H4 (cell line): Measurements from ENCODE around the gene LCAT. TPM values are rescaled to one million over a fixed set of nuclear protein-coding genes. Genes with fewer than 3 reads are reported as not detected.
"Not testable (repeated sequence)": the region's sequence is repeated elsewhere in the genome, so short reads cannot be mapped to it uniquely, and the experiment has no call there.

ENCODE experiments used
- DNase-seq: peaks from one replicate; pipeline ENCODE4 v3.0.0-alpha.2; 2015; ENCODE audit warnings: low spot score
- total RNA-seq: library from RNA; depleted of rRNA; stranded (reverse); fragments of >200 nt; shearing (Covaris generic); gene quantifications from 2 replicates; pipeline ENCODE4 v1.2.3, GENCODE V29; 2014

Gene LCAT
- total RNA-seq, 1 experiment from 2014 or later, result 1.1 TPM

DNA sequence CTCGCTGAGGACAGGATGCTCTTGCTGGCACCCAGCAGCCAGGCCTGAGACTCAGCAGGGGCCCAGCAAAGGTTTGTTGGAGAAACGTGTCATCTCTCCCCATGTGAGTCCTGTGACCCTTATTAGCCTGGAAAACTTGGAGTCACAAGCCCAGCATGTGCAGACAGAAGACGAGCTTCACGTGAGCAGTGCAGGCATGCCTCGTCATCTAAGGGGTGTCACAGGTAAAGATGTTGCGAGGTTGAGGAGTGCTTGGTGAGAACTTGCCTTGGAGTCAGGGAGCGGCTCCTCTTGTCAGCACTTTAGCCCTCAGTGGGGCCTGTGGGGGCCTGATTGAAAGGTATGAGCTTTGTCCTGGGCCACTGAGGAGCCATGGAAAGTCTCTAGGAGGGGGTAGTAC is 10.1 kb downstream of the LCAT start:
- DNase-seq, result no peak

DNA sequence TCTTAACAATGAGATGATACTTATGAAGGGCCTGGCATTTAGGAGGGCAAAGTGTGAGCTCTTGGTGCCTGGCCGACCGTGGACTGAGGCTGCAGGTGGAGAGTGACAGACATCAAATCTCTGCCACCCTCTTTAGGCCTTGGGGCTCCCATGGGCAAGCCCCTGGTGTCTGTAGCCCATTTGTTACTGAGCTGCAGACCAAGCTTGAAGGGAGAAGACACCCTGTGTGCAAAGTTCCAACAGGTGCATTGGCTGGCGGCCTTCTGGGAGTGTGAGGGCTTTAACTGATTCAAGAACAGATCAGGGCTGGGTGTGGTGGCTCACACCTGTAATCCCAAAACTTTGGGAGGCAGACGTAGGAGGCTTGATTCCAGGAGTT is 11.5 kb downstream of the LCAT start:
- no peak for DNase-seq

DNA sequence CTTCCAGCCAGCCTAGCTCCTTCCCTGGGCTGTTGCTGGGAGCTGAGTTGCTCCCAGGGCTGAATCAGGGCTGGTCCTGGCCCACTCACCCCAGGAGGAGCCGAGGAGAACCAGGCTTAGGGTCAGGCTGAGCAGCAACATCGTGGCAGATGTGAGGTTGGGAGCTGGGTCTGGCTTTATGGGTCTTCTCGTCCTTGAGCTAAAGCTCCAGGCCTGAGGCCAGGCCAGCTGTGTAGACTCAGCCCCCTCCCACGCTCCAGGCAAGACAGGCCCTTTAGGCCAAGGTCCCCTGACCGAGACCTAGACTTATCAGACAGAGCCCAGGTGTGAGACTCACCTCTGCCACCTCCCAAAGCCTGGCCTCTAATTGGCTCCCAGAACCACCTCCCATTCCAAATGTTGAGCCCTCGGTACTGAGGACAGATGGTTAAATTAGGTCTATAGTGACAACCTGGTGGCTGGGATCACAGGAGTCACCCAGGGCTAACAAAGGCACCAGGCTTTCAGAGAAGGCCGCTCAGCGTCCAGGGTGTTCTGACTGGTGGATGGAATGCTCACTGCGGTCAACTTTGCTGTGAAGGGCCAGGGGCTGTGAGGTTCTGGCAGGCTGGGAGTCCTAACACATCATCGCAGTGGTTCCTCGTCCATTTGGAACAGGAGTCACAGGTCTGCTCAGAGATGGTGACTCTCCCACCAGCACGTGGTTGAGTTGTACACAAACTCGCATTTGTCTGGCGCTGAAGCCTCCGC is 12.0 kb downstream of the LCAT start, which contains the start of gene CTRL:
CTRL (minus strand) TSS at position 151 of the 750 bp plus-strand sequence; CDS start at position 141, 10 bp downstream.
- DNase-seq, result no peak

DNA sequence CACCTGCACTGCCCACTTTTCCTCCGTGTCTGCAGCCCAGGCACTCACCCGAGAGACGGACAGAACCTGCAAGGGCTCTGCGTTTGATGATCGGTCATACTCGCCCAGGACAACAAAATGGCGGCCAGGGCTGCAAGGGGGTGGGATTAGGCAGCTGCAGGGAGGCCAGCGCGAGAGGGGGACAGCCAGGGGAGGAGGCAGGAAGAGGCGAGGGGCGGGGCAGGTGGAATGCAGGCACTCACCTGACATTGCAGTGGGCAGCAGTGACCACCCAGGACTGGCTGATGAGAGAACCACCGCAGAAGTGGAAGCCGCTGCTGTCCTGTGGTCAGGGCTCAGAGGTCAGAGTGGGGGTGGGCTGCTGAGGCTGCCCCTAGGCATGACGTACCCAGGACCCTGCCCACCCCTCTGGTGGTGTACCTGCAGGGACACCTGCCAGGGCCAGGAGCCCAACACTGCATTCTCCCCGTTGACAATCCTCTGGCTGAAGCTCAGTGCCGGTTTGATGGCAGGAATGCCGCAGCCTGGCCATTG is 13.2 kb downstream of the LCAT start:
- no peak for DNase-seq

DNA sequence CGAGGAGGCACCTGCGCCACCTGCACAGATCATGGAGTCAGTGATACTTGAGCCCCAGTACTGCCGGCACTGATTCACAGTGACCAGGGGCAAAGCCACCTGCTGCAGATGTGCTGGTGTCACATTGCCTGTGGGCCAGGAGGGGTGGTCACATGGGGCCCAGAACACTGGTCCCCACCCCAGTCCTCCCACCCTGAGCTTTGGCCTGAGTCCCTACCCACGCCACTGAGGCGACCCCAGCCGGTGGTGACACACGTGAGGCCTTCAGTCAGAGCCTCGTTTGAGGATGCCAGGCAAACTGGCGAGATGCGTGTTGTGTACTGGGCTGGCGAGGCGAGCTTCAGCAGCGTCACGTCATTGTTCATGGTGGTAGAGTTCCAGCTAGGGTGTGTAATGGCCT is 13.7 kb downstream of the LCAT start:
- DNase-seq, result no peak

DNA sequence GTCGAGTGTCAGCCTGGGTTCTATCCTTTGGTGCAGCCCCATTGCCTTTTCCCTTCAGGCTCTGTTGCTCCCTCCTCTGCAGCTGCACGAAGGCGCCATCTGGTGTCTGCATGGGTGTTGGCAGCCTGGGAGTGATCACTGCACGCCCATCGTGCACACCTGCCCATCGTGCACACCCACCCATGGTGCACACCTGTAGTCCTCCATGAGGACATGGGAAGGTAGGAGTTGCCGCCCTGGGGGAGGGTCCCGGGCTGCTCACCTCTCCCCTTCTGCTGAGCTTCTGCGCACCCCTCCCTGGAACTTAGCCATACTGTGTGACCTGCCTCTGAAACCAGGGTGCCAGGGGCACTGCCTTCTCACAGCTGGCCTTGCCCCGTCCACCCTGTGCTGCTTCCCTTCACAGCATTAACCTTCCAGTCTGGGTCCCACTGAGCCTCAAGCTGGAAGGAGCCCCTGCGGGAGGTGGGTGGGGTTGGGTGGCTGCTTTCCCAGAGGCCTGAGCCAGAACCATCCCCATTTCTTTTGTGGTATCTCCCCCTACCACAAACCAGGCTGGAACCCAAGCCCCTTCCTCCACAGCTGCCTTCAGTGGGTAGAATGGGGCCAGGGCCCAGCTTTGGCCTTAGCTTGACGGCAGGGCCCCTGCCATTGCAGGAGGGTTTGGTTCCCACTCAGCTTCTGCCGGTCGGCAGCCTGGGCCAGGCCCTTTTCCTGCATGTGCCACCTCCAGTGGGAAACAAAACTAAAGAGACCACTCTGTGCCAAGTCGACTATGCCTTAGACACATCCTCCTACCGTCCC is 15.2 kb downstream of the LCAT start:
- DNase-seq, result peak; percentile 63

DNA sequence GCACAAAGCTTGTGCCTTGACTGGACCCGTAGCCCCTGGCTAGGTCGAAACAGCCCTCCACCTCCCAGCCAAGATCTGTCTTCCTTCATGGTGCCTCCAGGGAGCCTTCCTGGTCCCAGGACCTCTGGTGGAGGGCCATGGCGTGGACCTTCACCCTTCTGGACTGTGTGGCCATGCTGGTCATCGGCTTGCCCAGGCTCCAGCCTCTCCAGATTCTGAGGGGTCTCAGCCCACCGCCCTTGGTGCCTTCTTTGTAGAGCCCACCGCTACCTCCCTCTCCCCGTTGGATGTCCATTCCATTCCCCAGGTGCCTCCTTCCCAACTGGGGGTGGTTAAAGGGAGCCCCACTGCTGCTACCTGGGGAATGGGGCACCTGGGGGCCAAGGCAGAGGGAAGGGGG is 15.8 kb downstream of the LCAT start:
- no peak for DNase-seq

DNA sequence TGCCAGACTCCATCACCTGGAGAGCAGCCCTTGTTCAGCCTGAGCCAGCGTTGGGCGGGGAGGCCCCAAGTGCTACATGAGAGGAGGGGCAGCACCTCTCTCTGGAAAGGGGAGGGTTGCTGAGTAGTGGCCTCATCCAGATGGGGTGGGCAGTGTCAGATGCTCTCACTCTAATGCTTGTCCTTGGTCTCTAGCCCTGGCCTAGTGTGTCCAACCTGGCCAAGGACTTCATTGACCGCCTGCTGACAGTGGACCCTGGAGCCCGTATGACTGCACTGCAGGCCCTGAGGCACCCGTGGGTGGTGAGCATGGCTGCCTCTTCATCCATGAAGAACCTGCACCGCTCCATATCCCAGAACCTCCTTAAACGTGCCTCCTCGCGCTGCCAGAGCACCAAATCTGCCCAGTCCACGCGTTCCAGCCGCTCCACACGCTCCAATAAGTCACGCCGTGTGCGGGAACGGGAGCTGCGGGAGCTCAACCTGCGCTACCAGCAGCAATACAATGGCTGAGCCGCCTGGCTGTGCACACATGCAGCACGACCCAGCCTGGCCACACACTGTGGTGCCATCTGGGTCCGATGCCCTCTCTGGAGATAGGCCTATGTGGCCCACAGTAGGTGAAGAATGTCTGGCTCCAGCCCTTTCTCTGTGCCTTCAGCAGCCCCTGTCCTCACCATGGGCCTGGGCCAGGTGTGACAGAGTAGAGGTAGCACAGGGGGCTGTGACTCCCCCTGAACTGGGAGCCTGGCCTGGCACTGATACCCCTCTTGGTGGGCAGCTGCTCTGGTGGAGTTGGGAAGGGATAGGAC is 16.6 kb downstream of the LCAT start:
- no peak for DNase-seq

DNA sequence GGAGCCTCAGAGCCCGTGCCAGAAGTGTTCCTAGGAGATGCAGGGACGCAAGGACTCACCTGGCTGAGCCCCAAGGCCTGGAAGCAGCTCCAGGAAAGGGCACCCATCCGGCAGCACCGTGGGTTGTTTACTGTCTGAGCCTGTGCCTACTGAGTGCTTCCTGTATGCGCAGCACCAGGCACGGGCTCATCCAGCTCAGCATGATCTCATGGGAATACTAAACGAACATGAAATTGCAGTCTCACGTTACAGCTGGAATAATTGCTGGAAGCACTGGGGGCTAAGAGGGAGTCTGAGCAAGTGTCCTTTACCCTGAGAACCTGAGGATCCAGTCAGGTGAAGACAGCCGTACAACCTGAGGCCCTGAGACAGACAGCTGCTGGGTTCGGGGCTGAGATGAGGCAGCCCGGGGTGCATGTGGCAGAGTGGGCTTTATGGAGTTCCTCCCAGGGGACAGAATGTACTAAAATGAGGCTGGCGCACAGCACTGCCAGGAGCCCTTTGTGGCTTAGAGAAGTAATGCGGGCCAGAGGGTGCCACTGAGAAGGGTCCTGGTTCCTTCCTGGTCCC is 17.7 kb downstream of the LCAT start:
- DNase-seq, result no peak

DNA sequence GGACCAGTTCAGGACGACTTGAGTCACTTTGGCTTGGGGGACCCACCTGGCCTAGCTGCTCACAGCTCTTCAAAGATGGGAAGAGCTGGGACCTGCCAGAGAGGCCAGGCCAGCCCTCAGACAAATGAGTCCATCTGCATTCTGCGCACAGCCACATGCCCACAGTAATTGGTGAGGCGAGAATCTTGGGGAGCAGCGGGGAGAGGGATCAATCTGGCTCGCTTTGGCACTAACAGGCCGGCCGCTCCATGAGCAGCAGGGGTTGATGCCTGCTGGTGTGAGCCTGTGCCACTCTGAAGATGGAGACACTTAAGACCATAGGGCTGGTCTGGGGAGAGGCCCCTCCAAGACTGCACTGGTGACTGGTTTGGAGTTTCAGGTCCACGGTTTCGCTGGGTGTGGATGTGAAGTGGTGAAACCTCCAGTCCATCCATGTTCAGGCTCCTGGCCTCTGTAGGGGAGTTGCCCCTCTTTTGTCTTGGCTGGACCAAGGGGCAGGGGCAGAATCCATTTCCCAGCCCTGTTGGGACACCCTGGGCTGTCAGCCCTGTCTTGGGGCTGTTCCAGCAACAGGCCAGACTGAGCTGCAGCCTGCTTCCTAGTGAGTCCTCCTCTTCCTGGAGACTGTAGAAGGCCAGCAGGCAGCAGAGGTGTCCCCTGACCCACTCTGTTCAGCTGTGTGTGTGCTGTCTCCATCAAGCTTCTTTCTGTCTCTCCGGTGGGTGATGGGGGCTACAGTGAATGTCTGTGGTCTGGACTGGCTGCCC is 19.6 kb downstream of the LCAT start:
- DNase-seq, result no peak

DNA sequence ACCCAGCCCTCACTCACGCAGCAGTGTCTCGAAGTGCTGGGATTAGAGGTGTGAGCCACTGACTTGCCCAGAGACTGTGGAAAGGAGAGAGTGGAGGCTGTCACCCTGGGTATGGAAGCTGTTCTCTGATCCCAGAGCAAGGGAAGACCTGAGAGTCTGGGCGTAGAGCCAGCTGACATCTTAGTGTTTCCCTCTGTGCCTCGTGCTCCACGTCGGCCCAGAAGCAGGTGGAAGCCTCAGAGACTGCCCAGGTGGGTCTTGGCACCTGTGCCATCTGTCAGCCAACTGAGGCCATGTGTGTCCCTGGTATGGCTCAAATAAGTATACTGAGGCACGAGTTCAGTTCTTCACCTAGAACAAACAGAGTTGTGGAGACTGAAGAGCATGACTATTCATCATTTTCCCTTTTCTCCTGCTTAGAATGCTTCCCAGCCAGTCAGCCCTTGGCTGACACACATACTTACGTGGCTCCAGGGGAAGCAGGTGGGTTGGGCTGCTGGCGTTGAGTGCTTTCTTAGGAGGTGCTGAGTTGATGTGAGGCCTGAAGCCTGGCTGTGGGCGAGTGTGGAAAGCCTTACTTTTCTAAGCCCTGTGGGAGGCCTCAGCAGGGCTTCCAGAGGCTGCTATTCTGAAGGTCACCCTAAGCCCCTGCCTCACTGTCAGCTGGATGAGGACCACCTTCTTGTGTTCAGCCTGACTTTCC is 20.4 kb downstream of the LCAT start:
- DNase-seq, result no peak

DNA sequence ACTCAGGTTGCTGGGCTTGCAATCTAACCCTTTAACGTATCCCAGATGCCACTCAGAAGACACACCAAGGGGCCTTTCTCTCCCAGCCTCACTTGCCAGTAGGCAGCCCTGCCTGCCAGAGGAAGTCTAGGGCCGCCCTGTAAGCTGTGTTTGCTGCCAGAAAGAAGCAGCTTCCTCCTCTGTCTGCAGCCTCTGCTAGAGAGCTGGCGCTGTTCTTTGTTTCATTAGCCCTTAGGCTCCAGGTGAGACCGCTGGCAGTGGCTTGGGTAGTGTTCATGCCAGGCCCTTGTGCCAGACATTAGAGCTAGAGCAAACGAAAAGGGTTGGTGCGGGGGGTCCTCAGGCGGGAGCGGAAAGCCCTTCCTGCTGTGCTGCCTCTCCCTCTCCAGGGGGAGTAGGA is 21.2 kb downstream of the LCAT start:
- no peak for DNase-seq

DNA sequence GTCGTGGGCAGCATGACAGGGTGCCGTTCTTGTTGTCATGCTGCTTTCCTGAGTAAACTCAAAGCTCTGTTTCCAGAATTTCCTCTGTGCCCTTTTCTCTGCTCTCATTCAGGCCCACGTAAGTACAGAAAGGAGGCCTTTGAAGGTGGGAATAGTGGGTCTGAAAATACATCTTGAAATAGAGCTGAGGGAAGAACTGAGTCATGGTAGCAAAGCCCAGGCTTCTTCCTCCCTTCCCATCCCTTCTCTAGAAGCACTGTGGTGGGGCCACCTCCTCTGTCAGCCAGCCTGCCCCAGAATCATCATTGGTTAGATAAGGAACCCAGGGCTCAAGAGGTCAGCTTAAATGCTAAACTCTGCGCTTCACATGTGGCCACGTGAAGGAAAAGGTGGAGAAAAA is 21.7 kb downstream of the LCAT start:
- no peak for DNase-seq

DNA sequence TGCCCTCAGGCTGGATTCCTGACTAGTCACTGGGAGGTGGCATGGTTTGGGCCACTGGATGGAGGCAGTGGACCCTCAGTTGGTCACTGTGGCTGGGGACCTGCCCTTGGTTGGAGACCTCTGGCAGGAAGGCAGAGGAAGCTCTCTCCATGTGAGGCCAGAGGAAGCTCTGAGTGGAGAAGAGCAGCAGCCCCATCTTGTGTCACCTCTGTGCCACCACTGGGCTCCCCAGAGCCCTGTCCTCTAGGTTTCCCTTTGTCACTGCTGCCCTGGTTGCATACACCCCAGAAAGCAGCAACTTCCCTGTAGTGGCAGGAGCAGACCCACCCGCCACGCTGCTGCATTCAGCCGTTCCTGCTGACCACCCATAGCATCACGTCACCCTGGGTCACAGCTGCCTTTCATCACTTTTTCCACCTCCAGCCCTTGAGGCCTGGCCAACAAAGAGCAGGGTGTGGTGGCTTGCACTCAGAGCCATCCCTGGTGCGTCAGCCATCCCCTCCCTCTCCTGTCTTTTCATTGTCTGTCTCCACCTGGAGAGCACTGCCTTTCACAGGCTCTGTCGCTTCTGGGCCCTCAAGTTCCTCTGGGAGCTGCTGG is 24.2 kb downstream of the LCAT start:
- DNase-seq, result no peak

DNA sequence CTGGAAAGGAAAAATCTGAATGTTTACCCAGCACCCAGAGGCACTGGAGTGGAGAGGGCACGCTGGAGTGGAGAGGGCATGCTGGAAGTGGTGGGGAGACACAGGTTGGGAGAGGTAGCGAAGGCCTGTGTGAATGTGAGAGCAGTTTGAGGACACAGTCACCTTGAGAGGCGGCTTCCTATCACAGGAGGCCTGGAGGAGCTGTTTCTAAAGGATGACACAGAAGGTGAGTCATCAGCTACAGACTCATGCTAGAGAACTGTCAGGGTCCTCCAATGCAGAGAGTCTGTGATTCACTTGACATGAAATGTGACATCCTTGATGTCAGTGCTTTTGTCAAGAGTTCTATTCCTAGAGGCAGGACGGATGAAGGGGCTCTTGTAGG is 26.1 kb downstream of the LCAT start:
- no peak for DNase-seq

DNA sequence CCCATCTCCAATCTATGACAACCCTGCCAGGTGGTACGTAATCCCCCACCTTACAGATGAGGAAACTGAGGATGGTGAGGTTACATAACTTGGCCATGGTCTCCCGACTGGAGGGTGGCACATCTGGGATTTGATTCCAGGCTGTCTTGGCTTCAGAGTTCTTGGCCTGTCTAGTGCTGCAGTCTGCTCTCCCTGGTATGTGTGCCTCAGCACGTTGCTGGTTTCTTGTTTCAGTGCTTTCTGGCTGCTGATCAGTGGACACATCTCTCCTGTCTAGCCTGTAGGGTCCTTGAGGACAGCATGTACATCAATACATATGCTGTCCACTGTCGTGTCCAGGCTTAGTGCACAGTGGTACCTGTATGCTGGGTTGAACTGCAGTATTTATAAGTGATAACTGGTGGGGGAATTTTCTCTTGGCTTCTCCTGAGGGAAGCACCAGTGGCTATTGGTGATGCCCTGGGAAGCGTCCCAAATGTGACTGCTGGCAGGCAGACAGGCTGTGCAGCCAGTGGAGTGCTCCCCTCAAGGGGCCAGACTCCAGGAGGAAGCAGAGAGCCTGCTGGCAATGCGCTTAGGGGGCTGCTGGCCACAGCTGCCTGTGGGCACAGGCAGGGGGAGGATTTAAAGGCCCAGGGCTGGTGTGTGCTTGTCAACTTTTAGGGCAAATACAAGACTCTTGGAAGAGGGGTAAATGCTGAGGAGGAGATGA is 26.6 kb downstream of the LCAT start:
- no peak for DNase-seq

DNA sequence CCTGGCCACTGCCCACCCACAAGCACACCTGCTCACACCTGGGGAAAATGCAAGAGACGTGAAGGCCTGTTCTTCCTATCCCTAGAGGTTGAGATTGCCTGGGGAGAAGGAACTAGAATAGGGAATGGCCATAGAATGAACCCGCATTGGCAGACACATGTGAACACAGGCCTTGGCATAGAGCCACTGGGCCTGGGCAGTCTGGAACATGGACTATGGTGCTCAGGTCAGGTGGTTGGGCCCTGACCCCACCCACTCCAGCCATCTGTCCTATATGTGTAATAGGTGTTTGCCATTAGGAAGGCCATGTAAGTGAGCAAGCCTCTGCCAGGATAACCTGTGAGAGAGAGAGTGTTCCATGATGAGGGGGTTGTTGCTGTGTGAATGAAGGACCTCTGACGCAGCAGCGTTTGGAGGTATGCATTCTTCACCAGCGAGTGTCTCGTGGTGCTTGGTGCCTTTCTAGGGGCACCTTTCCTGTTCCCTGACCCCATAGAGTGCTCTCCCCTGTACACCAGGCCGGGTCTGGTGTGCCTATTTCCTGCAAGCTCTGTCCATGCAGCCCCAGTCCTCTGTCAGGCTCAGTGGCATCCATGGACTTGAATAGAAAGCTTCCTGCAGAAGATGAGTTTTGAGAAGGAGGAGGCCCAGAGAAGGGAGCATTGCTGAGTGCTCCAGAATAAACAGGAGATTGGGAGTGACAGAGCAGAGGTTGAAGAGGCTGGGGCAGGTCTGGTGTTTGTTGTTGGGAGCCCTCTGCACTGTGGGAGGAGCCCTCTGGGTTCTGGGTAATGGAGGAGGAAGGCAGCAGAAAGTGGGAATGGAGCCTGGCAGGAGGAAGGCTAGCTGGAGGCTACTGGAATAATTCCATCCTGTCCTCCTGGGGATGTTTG is 27.8 kb downstream of the LCAT start:
- no peak for DNase-seq

DNA sequence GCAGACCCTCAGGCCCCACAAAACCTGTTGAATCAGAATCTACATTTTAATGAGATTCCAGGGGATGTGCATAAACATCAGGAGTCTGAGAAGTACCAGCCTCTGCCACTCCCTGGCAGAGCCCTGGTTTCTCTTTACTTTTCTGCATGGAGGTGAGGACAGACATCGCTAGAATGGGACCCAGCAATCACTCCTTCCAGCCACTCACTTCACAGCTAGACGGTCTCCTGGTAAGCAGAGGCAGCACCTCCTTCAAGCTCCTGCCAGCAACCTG is 28.5 kb downstream of the LCAT start:
- not testable (repeated sequence) for DNase-seq
